ENCODE results near the gene RHOA.
"Not testable (repeated sequence)": the region's sequence is repeated elsewhere in the genome, so short reads cannot be mapped to it uniquely, and the experiment has no call there.

Gene RHOA

GRCh38 chr3:49410846-49411534 lies 786 bp downstream of the RHOA start:
- no peak for DNase-seq

DNA sequence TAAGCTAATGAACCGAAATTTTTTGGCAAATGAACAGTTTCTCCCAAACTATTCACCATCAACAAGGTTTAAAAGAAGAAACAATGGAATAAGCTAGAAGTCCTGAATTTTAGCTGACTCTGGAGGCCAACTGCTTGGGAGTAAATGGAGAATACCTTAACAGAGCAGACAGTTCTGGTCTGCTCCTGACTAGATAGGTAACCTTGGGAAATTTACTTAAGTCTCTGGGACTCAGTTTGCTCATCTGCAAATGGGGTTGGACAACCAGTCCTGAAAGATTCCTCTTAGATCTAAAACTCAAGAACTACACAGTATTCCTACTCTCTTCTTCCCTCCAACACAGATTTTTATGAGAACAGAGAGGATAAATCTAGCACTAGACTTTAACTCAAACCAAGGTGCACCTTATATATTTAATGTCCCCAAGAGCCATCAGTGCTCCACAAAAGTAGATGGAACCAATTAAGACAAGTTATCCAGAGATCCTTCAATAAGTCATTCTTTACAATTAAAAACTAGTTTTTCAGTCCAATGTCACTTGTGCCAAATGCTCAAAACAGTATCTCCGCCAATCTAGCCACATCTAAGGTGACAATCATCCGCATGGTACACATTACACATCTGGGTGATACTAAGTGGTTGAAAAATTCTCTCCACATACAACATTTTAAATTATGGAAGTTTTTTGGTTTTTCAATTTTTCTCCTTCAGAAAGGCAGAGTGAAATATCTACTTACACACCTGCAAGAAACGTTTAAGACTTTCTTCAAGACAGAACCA lies 1.5 kb downstream of the RHOA start:
- DNase-seq = no peak

DNA sequence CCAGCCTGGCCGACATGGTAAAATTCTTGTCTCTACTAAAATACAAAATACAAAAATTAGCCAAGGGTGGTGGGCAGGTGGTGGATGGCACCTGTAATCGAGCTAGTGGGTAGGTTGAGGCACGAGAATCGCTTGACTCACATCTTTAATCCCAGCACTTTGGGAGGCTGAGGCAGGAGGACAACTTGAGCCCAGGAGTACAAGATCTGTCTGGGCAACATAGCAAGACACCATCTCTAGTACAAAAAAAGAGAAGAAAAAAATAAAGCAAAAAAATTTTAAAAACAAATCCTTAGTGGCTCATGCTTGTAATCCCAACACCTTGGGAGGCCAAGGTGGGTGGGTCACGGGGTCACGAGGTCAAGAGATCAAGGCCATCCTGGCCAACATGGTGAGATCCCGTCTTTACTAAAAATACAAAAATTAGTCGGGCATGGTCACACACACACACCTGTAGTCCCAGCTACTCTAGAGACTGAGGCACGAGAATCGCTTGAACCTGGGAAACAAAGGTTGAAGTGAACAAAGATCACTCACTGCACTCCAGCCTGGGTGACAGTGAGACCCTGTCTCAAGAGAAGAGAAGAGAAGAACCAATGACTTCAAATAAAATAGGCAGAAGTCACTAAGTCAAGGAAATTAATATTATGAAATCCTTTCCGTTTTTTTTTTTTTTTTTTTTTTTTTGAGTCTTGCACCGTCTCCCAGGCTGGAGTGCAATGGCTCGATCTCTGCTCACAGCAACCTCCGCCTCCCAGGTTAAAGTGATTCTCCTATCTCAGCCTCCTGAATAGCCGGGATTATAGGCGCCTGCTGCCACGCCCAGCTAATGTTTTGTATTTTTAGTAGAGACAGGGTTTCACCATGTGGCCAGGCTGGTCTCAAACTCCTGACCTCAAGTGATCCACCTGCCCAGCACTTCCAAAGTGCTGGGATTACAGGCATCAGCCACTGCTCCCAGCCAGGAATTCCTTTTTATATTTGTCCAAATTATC lies 4.9 kb downstream of the RHOA start:
- DNase-seq = no peak

GRCh38 chr3:49405570-49405969 lies 6.2 kb downstream of the RHOA start:
- not testable (repeated sequence) for DNase-seq

DNA sequence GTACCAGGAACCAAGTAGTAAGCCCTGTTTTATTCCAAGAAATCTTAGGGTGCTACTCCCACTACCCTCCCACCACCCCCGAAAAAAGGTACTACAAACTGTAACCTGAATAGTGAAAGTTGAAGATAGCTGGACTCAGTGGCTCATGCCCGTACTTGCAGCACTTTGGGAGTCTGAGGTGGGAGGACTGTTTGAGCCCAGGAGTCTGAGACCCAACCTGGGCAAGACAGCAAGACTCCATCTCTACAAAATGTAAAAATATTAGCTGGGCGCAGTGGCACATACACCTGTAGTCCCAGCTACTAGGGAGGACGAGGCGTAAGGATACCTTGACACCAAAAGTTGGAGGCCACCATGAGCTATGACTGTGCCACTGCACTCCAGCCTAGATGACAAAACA lies 7.9 kb downstream of the RHOA start:
- no peak for DNase-seq

GRCh38 chr3:49401766-49402165 lies 10.0 kb downstream of the RHOA start:
- DNase-seq = no peak

GRCh38 chr3:49399461-49399860 lies 12.3 kb downstream of the RHOA start:
- no peak for DNase-seq

DNA sequence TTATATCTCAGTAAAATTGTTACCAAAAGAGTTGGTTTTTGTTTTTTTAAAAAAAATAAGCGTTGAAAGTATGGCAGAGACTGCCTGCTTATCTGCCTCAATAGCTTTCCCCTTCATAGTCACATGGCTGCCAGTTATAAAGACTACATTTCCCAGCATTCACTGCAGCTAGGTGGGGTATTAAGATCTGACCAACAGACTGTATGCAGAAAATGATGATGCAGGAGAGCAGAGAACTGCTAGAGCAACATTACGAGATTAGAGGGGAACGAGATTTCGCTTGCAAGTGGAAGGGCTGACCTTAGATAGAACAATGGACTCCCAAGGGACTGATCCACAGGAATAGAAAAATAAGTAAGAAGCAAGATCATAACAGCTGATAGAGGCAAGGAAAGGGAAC lies 14.3 kb downstream of the RHOA start:
- DNase-seq = no peak

DNA sequence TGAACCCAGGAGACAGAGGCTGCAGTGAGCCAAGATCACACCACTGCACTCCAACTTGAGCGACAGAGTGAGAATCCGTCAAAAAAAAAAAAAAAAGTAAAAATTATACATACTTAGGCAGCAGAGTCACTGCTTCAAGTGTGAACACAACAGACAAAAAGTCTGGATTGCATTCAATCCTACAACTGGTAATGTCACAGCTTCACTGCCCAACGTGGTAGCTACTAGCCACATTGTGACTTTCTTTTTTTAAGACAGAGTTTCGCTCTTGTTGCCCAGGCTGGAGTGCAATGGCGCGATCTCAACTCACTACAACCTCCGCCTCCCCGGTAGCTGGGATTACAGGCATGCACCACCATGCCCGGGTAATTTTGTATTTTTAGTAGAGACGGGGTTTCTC lies 20.5 kb downstream of the RHOA start:
- not testable (repeated sequence) for DNase-seq

DNA sequence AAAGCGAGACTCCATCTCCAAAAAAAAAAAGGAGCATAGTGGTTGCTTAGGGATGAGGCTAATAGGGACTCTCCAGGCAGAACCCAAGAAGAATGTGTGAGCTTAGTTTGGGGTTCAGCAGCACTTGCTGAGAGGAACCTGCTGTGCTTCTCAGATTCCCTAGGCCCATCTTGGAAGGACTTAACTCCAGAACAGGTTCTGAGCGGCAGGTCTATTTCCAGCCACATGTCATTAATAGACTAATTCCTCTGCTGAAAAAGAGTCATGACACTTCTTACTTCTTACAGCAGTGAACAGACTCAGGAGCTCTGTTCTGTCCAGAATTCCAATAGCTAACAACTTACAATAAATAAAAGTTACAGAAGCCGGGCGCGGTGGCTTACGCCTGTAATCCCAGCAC lies 22.5 kb downstream of the RHOA start:
- DNase-seq = no peak

DNA sequence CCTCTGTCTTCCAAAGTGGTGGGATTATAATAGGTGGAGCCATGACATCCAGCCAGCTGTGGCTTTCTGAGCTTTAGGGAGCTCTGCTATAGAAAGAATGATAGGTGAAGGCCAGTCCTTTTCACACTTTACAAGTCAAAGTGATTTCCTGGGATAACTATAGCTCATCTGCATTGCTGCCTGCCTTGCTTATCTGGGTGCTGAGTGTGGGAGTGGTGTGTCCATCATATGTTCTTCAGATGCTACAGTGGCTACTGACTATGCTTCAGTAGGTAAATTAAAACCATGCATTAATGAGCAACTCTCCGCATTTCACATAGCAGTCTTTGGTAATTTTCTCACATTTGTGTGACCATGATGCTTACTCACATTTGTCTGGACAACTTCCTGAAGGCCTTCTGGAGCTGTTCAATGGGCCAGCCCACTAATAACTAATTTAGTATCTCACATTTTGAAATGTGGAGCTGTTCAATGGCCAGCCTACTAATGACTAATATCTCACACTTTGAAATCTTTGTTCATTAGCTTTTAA lies 23.4 kb downstream of the RHOA start:
- DNase-seq = no peak

DNA sequence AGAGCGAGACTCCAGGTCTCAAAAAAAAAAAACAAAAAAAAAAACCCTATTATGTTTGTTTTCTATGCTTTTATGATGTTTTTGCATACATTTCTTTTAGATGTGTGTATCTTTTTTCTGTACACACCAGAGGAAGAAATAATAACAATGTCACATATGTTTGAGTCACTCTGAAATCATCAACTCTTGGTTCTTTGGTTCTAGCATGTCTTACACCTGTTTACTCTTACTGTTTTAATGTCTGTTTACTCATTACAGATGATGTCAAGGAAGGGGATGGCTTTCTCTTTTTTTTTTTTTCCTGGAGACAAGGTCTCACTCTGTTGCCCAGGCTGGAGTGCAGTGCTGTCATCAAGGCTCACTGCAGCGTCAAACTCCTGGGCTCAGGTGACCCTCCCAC lies 24.1 kb downstream of the RHOA start:
- DNase-seq = no peak

GRCh38 chr3:49386056-49386756 lies 25.6 kb downstream of the RHOA start:
- DNase-seq = no peak

GRCh38 chr3:49385617-49386016 lies 26.2 kb downstream of the RHOA start:
- no peak for DNase-seq

GRCh38 chr3:49383387-49383786 lies 28.4 kb downstream of the RHOA start:
- no peak for DNase-seq

DNA sequence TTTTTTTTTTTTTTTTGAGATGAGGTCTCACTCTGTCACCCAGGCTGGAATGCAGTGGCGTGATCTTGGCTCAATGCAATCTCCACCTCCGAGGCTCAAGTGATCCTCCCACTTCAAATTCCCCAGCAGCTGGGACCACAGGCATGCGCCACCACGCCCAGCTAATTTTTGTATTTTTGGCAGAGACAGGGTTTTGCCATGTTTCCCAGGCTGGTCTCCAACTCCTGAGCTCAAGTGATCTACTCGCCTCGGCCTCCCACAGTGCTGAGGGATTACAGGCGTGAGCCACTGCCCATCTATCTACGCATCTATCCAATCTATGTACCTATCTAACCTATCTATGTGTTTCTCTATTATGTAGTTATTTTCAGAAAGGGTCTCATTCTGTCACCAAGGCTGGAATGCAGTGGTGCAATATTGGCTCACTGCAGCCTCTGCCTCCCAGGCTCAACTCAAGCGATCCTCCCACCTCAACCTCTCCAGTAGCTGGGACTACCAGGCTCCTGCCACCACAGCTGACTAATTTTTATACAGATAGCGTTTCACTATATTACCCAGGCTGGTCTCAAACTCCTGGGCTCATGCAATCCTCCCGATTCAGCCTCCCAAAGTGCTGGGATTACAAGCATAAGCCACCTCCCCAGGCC lies 33.4 kb downstream of the RHOA start:
- no peak for DNase-seq

DNA sequence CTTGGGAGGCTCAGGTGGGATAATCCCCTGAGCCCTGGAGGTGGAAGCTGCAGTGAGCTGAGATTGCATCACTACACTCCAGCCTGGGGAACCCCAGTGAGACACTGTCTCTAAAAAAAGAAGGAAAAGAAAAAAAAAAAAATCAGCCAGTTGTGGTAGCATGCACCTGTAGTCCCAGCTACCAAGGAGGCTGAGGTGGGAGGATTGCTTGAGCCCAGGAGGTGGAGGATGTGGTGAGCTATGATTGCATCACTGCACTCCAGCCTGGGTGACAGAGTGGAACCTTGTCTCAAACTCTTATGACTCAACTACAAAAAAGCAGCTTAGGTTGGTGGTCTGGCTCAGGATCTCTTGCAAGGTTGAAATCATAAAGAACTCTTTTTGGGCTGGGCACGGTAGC lies 34.3 kb downstream of the RHOA start:
- DNase-seq = no peak

DNA sequence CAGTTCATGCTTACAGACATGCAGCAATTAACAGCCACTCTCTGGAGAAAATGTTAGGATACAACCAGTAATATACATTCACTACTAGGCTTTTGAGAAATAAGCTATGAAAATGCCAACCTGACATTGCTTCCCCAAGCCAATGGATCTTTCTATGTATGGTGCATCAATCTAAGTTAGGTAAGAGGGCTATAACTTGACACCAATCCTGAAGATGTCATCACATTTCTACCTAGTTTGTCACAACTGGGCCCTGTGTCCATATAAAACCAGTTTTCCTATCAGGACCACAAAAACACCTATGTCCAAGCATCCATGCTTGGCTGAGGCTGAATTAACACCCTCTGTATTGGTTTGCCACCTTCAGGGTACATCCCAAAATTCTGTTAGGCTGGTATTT lies 39.8 kb downstream of the RHOA start:
- DNase-seq = no peak

DNA sequence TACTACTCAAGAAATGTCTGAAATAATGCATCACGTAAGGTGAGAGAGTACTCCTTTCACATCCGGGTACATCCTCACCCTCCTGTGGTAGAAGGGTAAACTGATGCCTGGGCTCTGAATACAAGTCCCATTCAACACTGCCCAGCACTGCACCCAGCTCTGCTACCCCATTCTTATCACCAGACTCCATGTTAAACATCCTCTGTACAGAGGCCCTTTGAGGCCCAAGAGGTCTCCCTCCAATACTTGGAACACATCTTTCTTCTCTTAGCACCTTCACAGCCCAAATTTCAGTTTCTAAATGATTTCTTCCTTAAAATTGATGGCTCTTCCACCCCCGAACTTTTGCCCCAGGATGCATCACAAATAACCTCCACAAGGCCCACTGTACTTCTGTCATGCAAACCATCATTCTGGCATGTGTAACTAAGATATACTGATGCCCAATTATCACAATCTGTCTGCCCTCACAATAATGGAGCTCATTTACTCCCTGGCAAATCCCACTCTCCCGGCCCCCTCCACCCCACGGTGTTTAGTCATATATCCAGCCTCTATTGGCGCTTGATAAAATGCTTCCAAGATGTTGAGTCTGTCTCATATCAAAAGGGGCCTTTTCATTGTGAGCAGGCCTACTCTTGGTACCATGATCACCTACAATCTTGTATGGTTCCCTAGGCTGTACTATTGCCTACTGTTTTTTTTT lies 41.0 kb downstream of the RHOA start:
- no peak for DNase-seq

DNA sequence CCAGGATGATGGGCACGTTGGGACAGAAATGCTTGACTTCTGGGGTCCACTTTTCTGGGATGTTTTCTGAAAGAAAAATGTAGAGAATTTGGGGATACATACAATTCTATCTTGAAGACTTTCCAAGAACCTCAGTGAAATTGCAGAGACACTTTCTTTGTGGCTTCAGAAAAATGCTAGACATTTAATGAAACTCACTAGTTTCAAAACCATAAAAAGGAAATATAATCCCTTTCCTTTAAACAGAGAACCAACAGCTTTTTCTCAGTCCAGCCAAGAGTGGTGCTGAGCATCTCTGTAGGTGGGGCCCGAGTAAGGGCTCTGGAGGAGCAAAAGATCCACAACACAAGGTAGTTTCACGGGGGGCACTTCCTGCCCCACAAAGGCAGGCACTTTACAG lies 49.2 kb downstream of the RHOA start:
- no peak for DNase-seq

GRCh38 chr3:49359623-49360022 lies 52.2 kb downstream of the RHOA start:
- DNase-seq = no peak

All from NCI-H1092 (cell line).